GM23338 (cell line): ENCODE data around the gene KAT2B. TPM values are rescaled to one million over a fixed set of nuclear protein-coding genes. Genes with fewer than 3 reads are reported as not detected.

Experiments used
- ATAC-seq: fragments of 200-7000 bp; cut with Tn5 transposase; 3 replicates; pipeline ENCODE4 v1.9.1; 2020
- DNase-seq: peaks from one replicate; pipeline ENCODE4 v3.0.0-alpha.2; 2015; ENCODE audit warnings: low spot score
- H2AFZ ChIP-seq: fragments of 200-600 bp; sonication (generic); 2 replicates; pipeline ENCODE4 v1.8.0; 2016; ENCODE audit warnings: antibody characterized with exemption, mild to moderate bottlenecking, moderate library complexity
- H3F3A ChIP-seq: fragments of 200-600 bp; sonication (generic); replicated peaks from 2 replicates; pipeline ENCODE4 v1.8.0; 2017; ENCODE audit warnings: antibody characterized with exemption, mixed run types, low read depth
- H3K27ac ChIP-seq: fragments of 200-600 bp; sonication (generic); 2 replicates; pipeline ENCODE4 v1.6.1; 2016; ENCODE audit warnings: low read depth
- H3K27me3 ChIP-seq: fragments of 200-600 bp; sonication (generic); 2 replicates; pipeline ENCODE4 v1.8.0; 2016; ENCODE audit warnings: mild to moderate bottlenecking, mixed run types, moderate library complexity; ENCODE audit not compliant: insufficient read depth
- H3K36me3 ChIP-seq: fragments of 200-600 bp; sonication (generic); 2 replicates; pipeline ENCODE4 v1.8.0; 2016; ENCODE audit warnings: mild to moderate bottlenecking; ENCODE audit not compliant: insufficient read depth
- H3K4me1 ChIP-seq: fragments of 200-600 bp; sonication (generic); 2 replicates; pipeline ENCODE4 v1.8.0; 2016; ENCODE audit warnings: mild to moderate bottlenecking, moderate library complexity; ENCODE audit not compliant: insufficient read depth
- H3K4me2 ChIP-seq: fragments of 200-600 bp; sonication (generic); 2 replicates; pipeline ENCODE4 v1.7.1; 2017; ENCODE audit warnings: mixed run types
- H3K4me3 ChIP-seq: fragments of 200-600 bp; sonication (generic); 2 replicates; pipeline ENCODE4 v1.6.1; 2016; ENCODE audit warnings: mixed run types
- H3K79me2 ChIP-seq: fragments of 200-600 bp; sonication (generic); replicated peaks from 2 replicates; pipeline ENCODE4 v1.8.0; 2017; ENCODE audit warnings: mild to moderate bottlenecking; ENCODE audit not compliant: insufficient read depth
- H3K9me2 ChIP-seq: fragments of 200-600 bp; sonication (generic); 2 replicates; pipeline ENCODE4 v1.8.0; 2017; ENCODE audit not compliant: insufficient read depth
- H4K20me1 ChIP-seq: fragments of 200-600 bp; sonication (generic); replicated peaks from 2 replicates; pipeline ENCODE4 v1.8.0; 2017; ENCODE audit warnings: mild to moderate bottlenecking; ENCODE audit not compliant: insufficient read depth
- H3K27ac Mint-ChIP-seq: 2 replicates; pipeline ENCODE4 v1.8.0; 2020; ENCODE audit warnings: inconsistent platforms, mild to moderate bottlenecking, moderate library complexity, mixed read lengths
- H3K27me3 Mint-ChIP-seq: 3 replicates; pipeline ENCODE4 v1.8.0; 2022; ENCODE audit warnings: low read depth, mild to moderate bottlenecking, moderate library complexity, mixed read lengths, inconsistent platforms; ENCODE audit not compliant: insufficient read depth, poor library complexity
- H3K36me3 Mint-ChIP-seq: 3 replicates; pipeline ENCODE4 v1.8.0; 2021; ENCODE audit warnings: low read depth, mild to moderate bottlenecking, inconsistent platforms, moderate library complexity, mixed read lengths
- H3K4me1 Mint-ChIP-seq: 3 replicates; pipeline ENCODE4 v1.8.0; 2020; ENCODE audit warnings: mild to moderate bottlenecking, inconsistent platforms, mixed read lengths
- H3K4me3 Mint-ChIP-seq: 3 replicates; pipeline ENCODE4 v1.8.0; 2021; ENCODE audit warnings: moderate library complexity, mild to moderate bottlenecking, inconsistent platforms, mixed read lengths
- H3K9me3 Mint-ChIP-seq: 3 replicates; pipeline ENCODE4 v1.8.0; 2020; ENCODE audit warnings: moderate library complexity, mild to moderate bottlenecking, inconsistent platforms, mixed read lengths
- CREB1 ChIP-seq: fragments of 250-450 bp; sonication (Bioruptor Pico); IDR thresholded peaks from 2 replicates; pipeline ENCODE4 v1.5.0; 2020; ENCODE audit warnings: low read depth, mild to moderate bottlenecking, moderate library complexity
- EZH2 ChIP-seq: fragments of 200-600 bp; sonication (generic); IDR thresholded peaks from one replicate; pipeline ENCODE4 v1.8.0; 2017; ENCODE audit warnings: antibody characterized with exemption, mild to moderate bottlenecking, low read depth; ENCODE audit not compliant: unreplicated experiment
- EZH2phosphoT487 ChIP-seq: fragments of 200-600 bp; sonication (generic); IDR thresholded peaks from one replicate; pipeline ENCODE4 v1.8.1; 2018; ENCODE audit warnings: antibody characterized with exemption; ENCODE audit not compliant: unreplicated experiment
- NANOG ChIP-seq: IDR thresholded peaks from 2 replicates; pipeline ENCODE4 v1.6.1; 2016; ENCODE audit warnings: antibody characterized with exemption, borderline replicate concordance
- POLR2AphosphoS5 ChIP-seq: IDR thresholded peaks from 2 replicates; pipeline ENCODE4 v1.6.1; 2016; ENCODE audit warnings: antibody characterized with exemption, low read depth
- STAT1 ChIP-seq: IDR thresholded peaks from one replicate; pipeline ENCODE4 v1.6.1; 2016; ENCODE audit warnings: antibody characterized with exemption; ENCODE audit not compliant: unreplicated experiment
- ZNF114 ChIP-seq: fragments of 250-450 bp; sonication (Bioruptor Pico); IDR thresholded peaks from 2 replicates; pipeline ENCODE4 v1.5.0; 2020; ENCODE audit warnings: mild to moderate bottlenecking, moderate library complexity
- ZNF331 ChIP-seq: fragments of 250-450 bp; sonication (Bioruptor Pico); IDR thresholded peaks from 2 replicates; pipeline ENCODE4 v1.5.0; 2020; ENCODE audit warnings: low read depth, mild to moderate bottlenecking, moderate library complexity
- polyA plus RNA-seq: library from polyadenylated mRNA; unstranded; fragments of >200 nt; fragmentation: Nextera tagmentation; extraction: Ambion mirVana; gene quantifications from 2 replicates; pipeline ENCODE4 v1.2.1, GENCODE V29; 2016
- total RNA-seq: library from RNA; depleted of rRNA; stranded (reverse); fragments of >200 nt; shearing (Covaris generic); gene quantifications from 2 replicates; pipeline ENCODE4 v1.2.3, GENCODE V29; 2014
- TF ChIP-seq, protein P1 (sequence below): IDR thresholded peaks from one replicate; pipeline ENCODE4 v1.6.1; 2018; ENCODE audit warnings: antibody characterized with exemption; ENCODE audit not compliant: unreplicated experiment
- TF ChIP-seq, protein P2 (sequence below): fragments of 250-450 bp; sonication (Bioruptor Pico); IDR thresholded peaks from 2 replicates; pipeline ENCODE4 v1.5.0; 2020; ENCODE audit warnings: mild to moderate bottlenecking, moderate library complexity

KAT2B gene
- total and polyA plus RNA-seq, 2 experiments from 2014 or later: 1.3 to 4.4 TPM

DNA sequence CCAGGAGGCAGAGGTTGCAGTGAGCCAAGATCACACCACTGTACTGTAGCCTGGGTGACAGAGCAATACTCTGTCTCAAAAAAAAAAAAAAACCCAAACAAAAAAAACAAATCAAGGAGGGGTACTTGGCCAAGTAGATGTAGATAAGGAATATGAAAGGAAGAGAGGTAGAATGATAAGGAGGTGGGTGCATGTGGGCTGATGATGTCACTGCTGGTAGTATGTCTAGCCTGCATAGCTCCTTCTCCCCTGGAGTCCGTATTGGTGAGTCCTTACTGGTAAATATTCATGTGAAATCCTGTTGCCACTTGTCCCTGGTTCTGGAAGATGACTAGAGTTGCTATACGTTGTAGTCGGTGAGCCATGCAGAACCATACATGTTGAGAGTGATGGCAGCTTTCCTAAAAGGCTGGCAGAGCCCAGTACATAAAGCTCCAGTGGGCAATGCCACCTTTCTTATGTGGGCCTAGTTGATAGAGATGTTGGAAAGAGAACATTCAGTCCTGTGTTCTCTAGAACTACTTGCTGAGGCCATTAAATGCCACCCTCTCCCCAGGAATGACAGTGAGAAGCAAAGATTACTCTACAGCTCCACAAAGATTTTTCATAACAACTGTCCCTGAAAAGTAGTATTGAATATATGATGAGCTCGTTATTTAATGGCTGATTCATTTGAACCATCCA, 11.0 kb downstream of the KAT2B start:
- ATAC-seq (no peak), DNase-seq (no peak)
- TF ChIP-seq NANOG (no peak), ZNF114 (CRISPR knock-in tag) (no peak), EZH2 (no peak)
- Histone ChIP-seq H3F3A (no peaks in the 10 kb centered on the region), H3K4me1 (peaks cover 9% of the 10 kb centered on the region), H3K36me3 (no peaks in the 10 kb centered on the region), H4K20me1 (no peaks in the 10 kb centered on the region; the same call in 1 of the 2 replicates), H2AFZ (no peak overlapping the region), H3K9me2 (no peaks in the 10 kb centered on the region), H3K4me2 (no peak overlapping the region), H3K27me3 (no peaks in the 10 kb centered on the region), H3K4me3 (no peak overlapping the region), H3K27ac (no peak overlapping the region), H3K79me2 (no peaks in the 10 kb centered on the region)
- H3K27me3 Mint-ChIP-seq: no peaks in the 10 kb centered on the region
- H3K4me1 Mint-ChIP-seq: no peaks in the 10 kb centered on the region
- H3K27ac Mint-ChIP-seq: no peak overlapping the region
- H3K4me3 Mint-ChIP-seq: no peak overlapping the region
- H3K9me3 Mint-ChIP-seq: no peaks in the 10 kb centered on the region
- H3K36me3 Mint-ChIP-seq: no peaks in the 10 kb centered on the region

DNA sequence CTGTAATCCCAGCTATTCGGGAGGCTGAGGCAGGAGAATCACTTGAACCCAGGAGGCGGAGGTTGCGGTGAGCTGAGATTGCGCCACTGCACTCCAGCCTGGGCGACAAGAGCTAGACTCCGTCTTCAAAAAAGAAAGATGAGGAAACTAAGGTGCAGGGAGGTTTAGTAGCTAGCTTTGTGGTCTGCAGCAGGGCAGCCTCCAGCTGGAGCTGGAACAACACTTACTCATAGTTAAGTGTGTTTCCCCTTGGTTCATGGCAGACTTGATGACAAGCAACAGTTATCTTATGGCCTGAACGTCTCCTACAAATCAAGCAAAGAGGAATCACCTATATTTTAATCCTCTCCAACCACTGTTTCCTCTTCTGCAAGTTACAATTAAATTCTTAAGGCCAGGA, 12.6 kb downstream of the KAT2B start:
- DNase-seq (no peak), ATAC-seq (no peak)
- Histone ChIP-seq H3K9me2 (no peaks in the 10 kb centered on the region), H3F3A (no peaks in the 10 kb centered on the region), H4K20me1 (no peaks in the 10 kb centered on the region; the same call in 1 of the 2 replicates), H3K79me2 (no peaks in the 10 kb centered on the region), H3K4me1 (peaks cover 9% of the 10 kb centered on the region), H3K27ac (no peak overlapping the region), H3K27me3 (no peaks in the 10 kb centered on the region), H3K36me3 (no peaks in the 10 kb centered on the region), H3K4me2 (no peak overlapping the region), H2AFZ (no peak overlapping the region), H3K4me3 (no peak overlapping the region)
- Mint-ChIP-seq H3K4me1 (no peaks in the 10 kb centered on the region), H3K9me3 (no peaks in the 10 kb centered on the region), H3K36me3 (no peaks in the 10 kb centered on the region), H3K27ac (no peak overlapping the region), H3K27me3 (no peaks in the 10 kb centered on the region), H3K4me3 (no peak overlapping the region)
- TF ChIP-seq ZNF331 (CRISPR knock-in tag): no peak
- TF ChIP-seq, protein P1, sequence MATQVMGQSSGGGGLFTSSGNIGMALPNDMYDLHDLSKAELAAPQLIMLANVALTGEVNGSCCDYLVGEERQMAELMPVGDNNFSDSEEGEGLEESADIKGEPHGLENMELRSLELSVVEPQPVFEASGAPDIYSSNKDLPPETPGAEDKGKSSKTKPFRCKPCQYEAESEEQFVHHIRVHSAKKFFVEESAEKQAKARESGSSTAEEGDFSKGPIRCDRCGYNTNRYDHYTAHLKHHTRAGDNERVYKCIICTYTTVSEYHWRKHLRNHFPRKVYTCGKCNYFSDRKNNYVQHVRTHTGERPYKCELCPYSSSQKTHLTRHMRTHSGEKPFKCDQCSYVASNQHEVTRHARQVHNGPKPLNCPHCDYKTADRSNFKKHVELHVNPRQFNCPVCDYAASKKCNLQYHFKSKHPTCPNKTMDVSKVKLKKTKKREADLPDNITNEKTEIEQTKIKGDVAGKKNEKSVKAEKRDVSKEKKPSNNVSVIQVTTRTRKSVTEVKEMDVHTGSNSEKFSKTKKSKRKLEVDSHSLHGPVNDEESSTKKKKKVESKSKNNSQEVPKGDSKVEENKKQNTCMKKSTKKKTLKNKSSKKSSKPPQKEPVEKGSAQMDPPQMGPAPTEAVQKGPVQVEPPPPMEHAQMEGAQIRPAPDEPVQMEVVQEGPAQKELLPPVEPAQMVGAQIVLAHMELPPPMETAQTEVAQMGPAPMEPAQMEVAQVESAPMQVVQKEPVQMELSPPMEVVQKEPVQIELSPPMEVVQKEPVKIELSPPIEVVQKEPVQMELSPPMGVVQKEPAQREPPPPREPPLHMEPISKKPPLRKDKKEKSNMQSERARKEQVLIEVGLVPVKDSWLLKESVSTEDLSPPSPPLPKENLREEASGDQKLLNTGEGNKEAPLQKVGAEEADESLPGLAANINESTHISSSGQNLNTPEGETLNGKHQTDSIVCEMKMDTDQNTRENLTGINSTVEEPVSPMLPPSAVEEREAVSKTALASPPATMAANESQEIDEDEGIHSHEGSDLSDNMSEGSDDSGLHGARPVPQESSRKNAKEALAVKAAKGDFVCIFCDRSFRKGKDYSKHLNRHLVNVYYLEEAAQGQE: no peak
- no peak for TF ChIP-seq STAT1
- TF ChIP-seq CREB1 (CRISPR knock-in tag): no peak
- TF ChIP-seq ZNF114 (CRISPR knock-in tag): no peak
- TF ChIP-seq NANOG: no peak
- TF ChIP-seq, protein P2, sequence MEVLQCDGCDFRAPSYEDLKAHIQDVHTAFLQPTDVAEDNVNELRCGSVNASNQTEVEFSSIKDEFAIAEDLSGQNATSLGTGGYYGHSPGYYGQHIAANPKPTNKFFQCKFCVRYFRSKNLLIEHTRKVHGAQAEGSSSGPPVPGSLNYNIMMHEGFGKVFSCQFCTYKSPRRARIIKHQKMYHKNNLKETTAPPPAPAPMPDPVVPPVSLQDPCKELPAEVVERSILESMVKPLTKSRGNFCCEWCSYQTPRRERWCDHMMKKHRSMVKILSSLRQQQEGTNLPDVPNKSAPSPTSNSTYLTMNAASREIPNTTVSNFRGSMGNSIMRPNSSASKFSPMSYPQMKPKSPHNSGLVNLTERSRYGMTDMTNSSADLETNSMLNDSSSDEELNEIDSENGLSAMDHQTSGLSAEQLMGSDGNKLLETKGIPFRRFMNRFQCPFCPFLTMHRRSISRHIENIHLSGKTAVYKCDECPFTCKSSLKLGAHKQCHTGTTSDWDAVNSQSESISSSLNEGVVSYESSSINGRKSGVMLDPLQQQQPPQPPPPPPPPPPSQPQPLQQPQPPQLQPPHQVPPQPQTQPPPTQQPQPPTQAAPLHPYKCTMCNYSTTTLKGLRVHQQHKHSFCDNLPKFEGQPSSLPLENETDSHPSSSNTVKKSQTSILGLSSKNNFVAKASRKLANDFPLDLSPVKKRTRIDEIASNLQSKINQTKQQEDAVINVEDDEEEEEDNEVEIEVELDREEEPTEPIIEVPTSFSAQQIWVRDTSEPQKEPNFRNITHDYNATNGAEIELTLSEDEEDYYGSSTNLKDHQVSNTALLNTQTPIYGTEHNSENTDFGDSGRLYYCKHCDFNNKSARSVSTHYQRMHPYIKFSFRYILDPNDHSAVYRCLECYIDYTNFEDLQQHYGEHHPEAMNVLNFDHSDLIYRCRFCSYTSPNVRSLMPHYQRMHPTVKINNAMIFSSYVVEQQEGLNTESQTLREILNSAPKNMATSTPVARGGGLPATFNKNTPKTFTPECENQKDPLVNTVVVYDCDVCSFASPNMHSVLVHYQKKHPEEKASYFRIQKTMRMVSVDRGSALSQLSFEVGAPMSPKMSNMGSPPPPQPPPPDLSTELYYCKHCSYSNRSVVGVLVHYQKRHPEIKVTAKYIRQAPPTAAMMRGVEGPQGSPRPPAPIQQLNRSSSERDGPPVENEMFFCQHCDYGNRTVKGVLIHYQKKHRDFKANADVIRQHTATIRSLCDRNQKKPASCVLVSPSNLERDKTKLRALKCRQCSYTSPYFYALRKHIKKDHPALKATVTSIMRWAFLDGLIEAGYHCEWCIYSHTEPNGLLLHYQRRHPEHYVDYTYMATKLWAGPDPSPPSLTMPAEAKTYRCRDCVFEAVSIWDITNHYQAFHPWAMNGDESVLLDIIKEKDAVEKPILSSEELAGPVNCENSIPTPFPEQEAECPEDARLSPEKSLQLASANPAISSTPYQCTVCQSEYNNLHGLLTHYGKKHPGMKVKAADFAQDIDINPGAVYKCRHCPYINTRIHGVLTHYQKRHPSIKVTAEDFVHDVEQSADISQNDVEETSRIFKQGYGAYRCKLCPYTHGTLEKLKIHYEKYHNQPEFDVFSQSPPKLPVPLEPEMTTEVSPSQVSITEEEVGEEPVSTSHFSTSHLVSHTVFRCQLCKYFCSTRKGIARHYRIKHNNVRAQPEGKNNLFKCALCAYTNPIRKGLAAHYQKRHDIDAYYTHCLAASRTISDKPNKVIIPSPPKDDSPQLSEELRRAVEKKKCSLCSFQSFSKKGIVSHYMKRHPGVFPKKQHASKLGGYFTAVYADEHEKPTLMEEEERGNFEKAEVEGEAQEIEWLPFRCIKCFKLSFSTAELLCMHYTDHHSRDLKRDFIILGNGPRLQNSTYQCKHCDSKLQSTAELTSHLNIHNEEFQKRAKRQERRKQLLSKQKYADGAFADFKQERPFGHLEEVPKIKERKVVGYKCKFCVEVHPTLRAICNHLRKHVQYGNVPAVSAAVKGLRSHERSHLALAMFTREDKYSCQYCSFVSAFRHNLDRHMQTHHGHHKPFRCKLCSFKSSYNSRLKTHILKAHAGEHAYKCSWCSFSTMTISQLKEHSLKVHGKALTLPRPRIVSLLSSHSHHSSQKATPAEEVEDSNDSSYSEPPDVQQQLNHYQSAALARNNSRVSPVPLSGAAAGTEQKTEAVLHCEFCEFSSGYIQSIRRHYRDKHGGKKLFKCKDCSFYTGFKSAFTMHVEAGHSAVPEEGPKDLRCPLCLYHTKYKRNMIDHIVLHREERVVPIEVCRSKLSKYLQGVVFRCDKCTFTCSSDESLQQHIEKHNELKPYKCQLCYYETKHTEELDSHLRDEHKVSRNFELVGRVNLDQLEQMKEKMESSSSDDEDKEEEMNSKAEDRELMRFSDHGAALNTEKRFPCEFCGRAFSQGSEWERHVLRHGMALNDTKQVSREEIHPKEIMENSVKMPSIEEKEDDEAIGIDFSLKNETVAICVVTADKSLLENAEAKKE (CRISPR knock-in tag): no peak
- TF ChIP-seq EZH2phosphoT487: no peak
- TF ChIP-seq POLR2AphosphoS5: no peak
